Psoas muscle (tissue), 8 donors: ENCODE data around the gene FSD1. TPM values are rescaled to one million over a fixed set of nuclear protein-coding genes. Genes with fewer than 3 reads are reported as not detected.

Source experiments
- ATAC-seq, 4 donors: fragments of 200-7000 bp; cut with Tn5 transposase; one replicate each; pipeline ENCODE4 v1.9.1; 2020; ENCODE audit warnings: moderate library complexity in 3 of 4, mild to moderate bottlenecking in 2 of 4
- DNase-seq, 2 donors: peaks; one replicate each; pipeline ENCODE4 v3.0.0-alpha.2; 2020
- H3K27ac ChIP-seq: fragments of 200-600 bp; one replicate; pipeline ENCODE4 v1.8.0; 2022
- H3K27me3 ChIP-seq, 3 donors: fragments of 200-600 bp in 1 of 3; one replicate each; pipeline versions ENCODE4 v1.6.1 to v1.8.0; 2013 to 2022; ENCODE audit warnings: low read length in 2 of 3, mild to moderate bottlenecking in 2 of 3, moderate library complexity in 1 of 3; ENCODE audit not compliant: insufficient read depth in 3 of 3
- H3K36me3 ChIP-seq, 2 donors: fragments of 200-600 bp in 1 of 2; one replicate each; pipeline versions ENCODE4 v1.6.1 to v1.8.0; 2013 to 2022; ENCODE audit warnings: low read depth in 1 of 2, mild to moderate bottlenecking in 1 of 2, moderate library complexity in 1 of 2; ENCODE audit not compliant: insufficient read depth in 1 of 2
- H3K4me1 ChIP-seq: fragments of 200-600 bp; one replicate; pipeline ENCODE4 v1.8.0; 2022
- H3K4me3 ChIP-seq: fragments of 200-600 bp; one replicate; pipeline ENCODE4 v1.8.0; 2022; ENCODE audit warnings: mild to moderate bottlenecking
- H3K9me3 ChIP-seq: fragments of 200-600 bp; one replicate; pipeline ENCODE4 v1.8.0; 2022
- WGBS, 3 donors: extraction: QIAGEN DNeasy Blood & Tissue Kit; methylation state at CpG; one replicate each; pipeline versions ENCODE4 v1.1.6 to v1.1.7; 2013; 5-methylcytosine and 5-hydroxymethylcytosine counted together
- intact Hi-C, 2 donors: fragments of 100-400 bp; cut with DNase I; formaldehyde crosslinking; loops; one replicate each; pipeline versions ENCODE4 v1.11.0 to v1.14.2; 2022
- long read RNA-seq, 2 donors: library from polyadenylated mRNA; unstranded; transcript quantifications; one replicate each; pipeline ENCODE4 v2.0.0, GENCODE V29; 2021
- polyA plus RNA-seq, 3 donors: library from polyadenylated mRNA; stranded (reverse); fragments of 200-250 nt; gene quantifications; one replicate each; pipeline ENCODE4 v1.2.3, GENCODE V29; 2013
- total RNA-seq, 4 donors: library from RNA; stranded (reverse); fragmentation: NEBNext Ultra II Directional in 2 of 4; extraction: Animal tissue kit (Norgen Biotek cat#: 25700) in 2 of 4; gene quantifications; one replicate each; pipeline versions ENCODE4 v1.2.1 to v1.2.4, GENCODE V29; 2021 to 2023
- TF ChIP-seq, protein P1 (sequence below): fragments of 200-600 bp; IDR thresholded peaks from one replicate; pipeline ENCODE4 v1.8.0; 2022; ENCODE audit warnings: antibody characterized with exemption
- donor health status: healthy with polysubstance abuse.
- donor health status: DM: no; HTN: no; CAD: no; lungs with moderate emphysema.
- donor health status: Bipolar disorder and iron deficiency.
- donor health status: healthy.
- donor health status: DM: yes; HTN: yes; CAD: no.
- donor health status: DM: no; HTN: no; CAD: no.
- donor health status: DM: no; HTN: no; CAD: no.
- donor health status: DM: yes; HTN: yes; CAD: no.

Gene FSD1
- total RNA-seq (not detected), polyA plus RNA-seq (under 1 TPM in 1 of 3 donors, not detected in 2; 0.08 TPM)
- long read RNA-seq, donor 1, result 0 reads
- long read RNA-seq, donor 2, result 0 reads

DNA sequence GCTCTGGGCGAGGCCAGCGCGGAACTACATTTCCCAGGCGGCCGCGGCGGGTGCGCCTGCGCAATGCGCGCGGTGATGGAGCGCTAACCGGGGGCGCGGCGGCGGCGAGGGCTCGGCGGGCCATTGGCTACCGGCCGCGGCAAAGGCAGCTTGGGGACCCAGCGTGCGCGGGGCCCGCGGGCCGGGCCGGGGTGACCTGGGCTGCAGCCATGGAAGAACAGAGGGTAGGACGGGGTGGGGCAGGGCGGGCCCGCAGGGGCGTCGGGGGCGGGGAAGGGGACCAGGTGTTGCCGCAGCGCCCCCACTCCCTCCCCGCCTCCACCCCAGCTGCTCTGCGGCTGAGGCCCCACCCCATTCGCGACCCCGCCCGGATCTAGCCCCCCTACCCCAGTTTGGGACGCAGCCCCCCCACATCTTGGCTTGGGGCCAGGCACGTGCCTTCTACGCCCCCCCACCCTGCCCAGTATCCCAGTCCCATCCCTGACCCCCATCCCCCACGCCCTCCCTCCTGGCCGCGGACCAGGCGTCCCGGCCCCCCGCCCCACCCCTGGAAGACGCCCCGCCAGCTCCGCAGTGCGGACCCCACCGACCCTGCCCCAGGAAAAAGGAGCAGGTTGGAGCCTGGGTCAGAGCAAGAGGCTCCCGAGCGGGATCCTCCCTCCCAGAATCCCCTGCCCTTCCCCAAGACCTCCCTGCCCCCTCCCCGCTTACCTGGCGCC lies at the start of gene FSD1:
TSS of gene FSD1 (plus strand) at position 61 of the 719 bp plus-strand sequence. CDS start at position 210, 149 bp downstream.
- WGBS, 3 donors, result 3 to 6% (median 4%) methylated on average over 30 to 63 of the region's 63 CpGs
- peaks cover 0 to 38% (median 8%) of the 10 kb centered on the region in 3 donors for H3K27me3 ChIP-seq
- TF ChIP-seq, protein P1, sequence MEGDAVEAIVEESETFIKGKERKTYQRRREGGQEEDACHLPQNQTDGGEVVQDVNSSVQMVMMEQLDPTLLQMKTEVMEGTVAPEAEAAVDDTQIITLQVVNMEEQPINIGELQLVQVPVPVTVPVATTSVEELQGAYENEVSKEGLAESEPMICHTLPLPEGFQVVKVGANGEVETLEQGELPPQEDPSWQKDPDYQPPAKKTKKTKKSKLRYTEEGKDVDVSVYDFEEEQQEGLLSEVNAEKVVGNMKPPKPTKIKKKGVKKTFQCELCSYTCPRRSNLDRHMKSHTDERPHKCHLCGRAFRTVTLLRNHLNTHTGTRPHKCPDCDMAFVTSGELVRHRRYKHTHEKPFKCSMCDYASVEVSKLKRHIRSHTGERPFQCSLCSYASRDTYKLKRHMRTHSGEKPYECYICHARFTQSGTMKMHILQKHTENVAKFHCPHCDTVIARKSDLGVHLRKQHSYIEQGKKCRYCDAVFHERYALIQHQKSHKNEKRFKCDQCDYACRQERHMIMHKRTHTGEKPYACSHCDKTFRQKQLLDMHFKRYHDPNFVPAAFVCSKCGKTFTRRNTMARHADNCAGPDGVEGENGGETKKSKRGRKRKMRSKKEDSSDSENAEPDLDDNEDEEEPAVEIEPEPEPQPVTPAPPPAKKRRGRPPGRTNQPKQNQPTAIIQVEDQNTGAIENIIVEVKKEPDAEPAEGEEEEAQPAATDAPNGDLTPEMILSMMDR, result no peak
- no peak within 1 kb of the TSS for H3K4me3 ChIP-seq
- no peaks in the 10 kb centered on the region for H3K4me1 ChIP-seq
- DNase-seq (no peak), ATAC-seq (no peak)
- no peaks in the 10 kb centered on the region for H3K9me3 ChIP-seq
- no peaks in the 10 kb centered on the region for H3K36me3 ChIP-seq
- intact Hi-C loops, result no loop called here
- H3K27ac ChIP-seq, result no peak within 1 kb of the TSS

DNA sequence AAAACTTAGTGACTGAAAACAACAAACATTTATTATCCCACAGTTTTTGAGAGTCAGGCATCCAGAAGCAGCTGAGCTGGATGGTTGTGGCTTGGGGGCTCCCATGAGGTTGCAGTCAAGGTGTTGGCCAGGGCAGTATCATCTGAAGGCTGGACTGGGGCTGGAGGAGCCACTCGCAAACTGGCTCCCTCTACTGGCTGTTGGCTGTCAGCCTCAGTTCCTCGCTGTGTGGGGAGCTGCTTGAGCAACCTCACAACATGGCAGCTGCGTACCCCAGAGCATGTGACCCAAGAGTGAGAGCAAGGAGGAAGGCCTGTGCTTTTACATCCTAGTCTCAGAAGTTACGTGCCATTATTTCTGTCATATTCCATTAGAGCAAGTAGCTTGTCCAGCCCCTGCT lies 47.8 kb upstream of the FSD1 start:
- DNase-seq, result no peak
- Histone ChIP-seq H3K36me3 (peaks cover 18 to 100% of the 10 kb centered on the region in 2 donors), H3K9me3 (peaks cover 5% of the 10 kb centered on the region), H3K27me3 (no peaks in the 10 kb centered on the region), H3K4me1 (no peaks in the 10 kb centered on the region), H3K27ac (no peak overlapping the region), H3K4me3 (no peak overlapping the region)
- intact Hi-C loops, result no loop called here
- 97 to 100% (median 98%) methylated on average over 4 of the region's 4 CpGs for WGBS, 3 donors
- TF ChIP-seq, protein P1, result no peak
- ATAC-seq, result no peak

DNA sequence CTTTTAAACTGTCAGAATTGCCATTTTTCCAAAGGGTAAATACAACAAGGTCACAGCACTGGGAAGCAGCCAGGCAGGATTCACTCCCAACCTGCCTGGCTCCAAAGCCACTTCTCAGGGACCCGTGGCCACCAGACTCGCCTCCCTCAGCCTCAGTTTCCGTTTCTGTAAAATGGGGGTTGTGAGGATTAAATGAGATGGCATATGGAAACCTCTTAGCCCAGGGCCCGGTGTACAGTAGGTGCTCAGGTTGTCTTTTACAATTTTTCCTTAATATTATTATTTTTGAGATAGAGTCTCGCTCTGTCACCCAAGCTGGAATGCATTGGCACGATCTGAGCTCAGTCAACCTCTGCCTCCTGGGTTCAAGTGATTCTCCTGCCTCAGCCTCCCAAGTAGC lies 47.4 kb upstream of the FSD1 start:
- Histone ChIP-seq H3K27ac (no peak overlapping the region), H3K27me3 (no peaks in the 10 kb centered on the region), H3K4me3 (no peak overlapping the region), H3K4me1 (no peaks in the 10 kb centered on the region), H3K9me3 (peaks cover 5% of the 10 kb centered on the region), H3K36me3 (peaks cover 19 to 100% of the 10 kb centered on the region in 2 donors)
- TF ChIP-seq, protein P1, result no peak
- DNase-seq (no peak), ATAC-seq (no peak)
- intact Hi-C loops, result no loop called here
- WGBS, 3 donors, result 85 to 97% (median 91%) methylated on average over 6 of the region's 6 CpGs

DNA sequence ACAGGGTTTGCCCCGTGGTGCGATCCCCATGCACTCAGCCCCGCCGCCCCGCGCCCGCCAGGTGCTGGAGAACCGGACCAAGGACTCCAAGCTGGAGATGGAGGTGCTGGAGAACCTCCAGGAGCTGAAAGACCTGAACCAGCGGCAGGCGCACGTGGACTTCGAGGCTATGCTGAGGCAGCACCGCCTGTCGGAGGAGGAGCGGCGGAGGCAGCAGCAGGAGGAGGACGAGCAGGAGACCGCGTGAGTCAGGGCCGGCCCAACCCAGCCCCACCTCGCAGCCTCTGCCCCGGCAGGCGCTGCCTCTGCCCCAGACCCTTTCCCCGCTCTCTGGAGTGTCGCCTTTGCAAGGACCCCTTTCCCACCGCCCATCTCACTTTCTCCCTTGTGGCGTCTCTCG lies 46.2 kb upstream of the FSD1 start:
- no peaks in the 10 kb centered on the region for H3K4me1 ChIP-seq
- H3K9me3 ChIP-seq, result peaks cover 5% of the 10 kb centered on the region
- no peak for ATAC-seq
- peaks cover 18 to 100% of the 10 kb centered on the region in 2 donors for H3K36me3 ChIP-seq
- WGBS, 3 donors, result 92 to 97% (median 94%) methylated on average over 23 to 28 of the region's 28 CpGs
- H3K4me3 ChIP-seq, result no peak overlapping the region
- H3K27ac ChIP-seq, result no peak overlapping the region
- intact Hi-C loops, result no loop called here
- TF ChIP-seq, protein P1, result no peak
- DNase-seq, result no peak
- H3K27me3 ChIP-seq, result no peaks in the 10 kb centered on the region
